ENCODE data around the gene SCAPER.

- TF ChIP-seq GTF2I (CRISPR knock-in tag; conservative IDR thresholded peaks at IDR 0.05) (no peak), RELA (CRISPR knock-in tag; IDR thresholded peaks at IDR 0.05; ENCODE audit: borderline replicate concordance) (no peak), ZNF512 (CRISPR knock-in tag; IDR thresholded peaks at IDR 0.05; ENCODE audit: borderline replicate concordance) (no peak), ZSCAN18 (CRISPR knock-in tag; IDR thresholded peaks at IDR 0.05) (no peak), TEAD4 (CRISPR knock-in tag; IDR thresholded peaks at IDR 0.05) (no peak), CTCF (IDR thresholded peaks at IDR 0.05) (no peak), ZNF317 (CRISPR knock-in tag; IDR thresholded peaks at IDR 0.05; ENCODE audit: borderline replicate concordance, low read depth) (no peak), HMGXB4 (CRISPR knock-in tag; IDR thresholded peaks at IDR 0.05) (no peak), CBFB (CRISPR knock-in tag; IDR thresholded peaks at IDR 0.05; ENCODE audit: low read depth) (no peak)
Observed at GRCh38 chr15:76803049-76803571, 102.0 kb downstream of the SCAPER start.

Measured in WTC11 (cell line).